AML-193 (cell line): ENCODE results near the gene ADAMTSL2.

ENCODE experiments used
- DNase-seq, 2 experiments: peaks; one replicate each; lab custom pipeline; 2025; lab: John Stamatoyannopoulos, UW

The ADAMTSL2 gene

GRCh38 chr9:133499892-133500270, 34.6 kb upstream of the ADAMTSL2 start:
- no peak for DNase-seq

GRCh38 chr9:133502112-133502511, 32.4 kb upstream of the ADAMTSL2 start:
- DNase-seq: no peak

- no peak for DNase-seq
These were observed 29.2 kb upstream of the ADAMTSL2 start for GRCh38 chr9:133505186-133505830.

GRCh38 chr9:133505901-133506652, 28.4 kb upstream of the ADAMTSL2 start:
- DNase-seq: no peak

GRCh38 chr9:133506653-133507038, 27.9 kb upstream of the ADAMTSL2 start:
- no peak for DNase-seq

GRCh38 chr9:133507246-133507965, 27.1 kb upstream of the ADAMTSL2 start:
- DNase-seq: no peak

GRCh38 chr9:133508046-133508445, 26.5 kb upstream of the ADAMTSL2 start:
- no peak for DNase-seq

- DNase-seq: no peak
These were observed 25.1 kb upstream of the ADAMTSL2 start for GRCh38 chr9:133509179-133510083.

- no peak for DNase-seq
These were observed 23.5 kb upstream of the ADAMTSL2 start for GRCh38 chr9:133510926-133511505.

GRCh38 chr9:133511607-133512006, 22.9 kb upstream of the ADAMTSL2 start:
- DNase-seq: no peak

GRCh38 chr9:133512253-133513213, 22.0 kb upstream of the ADAMTSL2 start:
- no peak for DNase-seq

GRCh38 chr9:133513214-133514100, 21.0 kb upstream of the ADAMTSL2 start:
- DNase-seq: no peak

GRCh38 chr9:133514460-133515239, 19.9 kb upstream of the ADAMTSL2 start:
- DNase-seq: no peak

- no peak for DNase-seq
These were observed 19.3 kb upstream of the ADAMTSL2 start for GRCh38 chr9:133515240-133515610.

- DNase-seq: no peak
These were observed 18.8 kb upstream of the ADAMTSL2 start for GRCh38 chr9:133515615-133516255.

GRCh38 chr9:133516256-133516960, 18.1 kb upstream of the ADAMTSL2 start:
- DNase-seq: no peak

- no peak for DNase-seq
These were observed 17.5 kb upstream of the ADAMTSL2 start for GRCh38 chr9:133516961-133517350.

- no peak for DNase-seq
These were observed 16.8 kb upstream of the ADAMTSL2 start for GRCh38 chr9:133517711-133518110.
